Activated CD4-positive, alpha-beta T cell treated with anti-CD3 and anti-CD28 coated beads, Interleukin-2, amount 50 U/mL, for 16 hours (primary cell): ENCODE results near the gene SPAG6.

Source experiments
- DNase-seq: peaks from one replicate; pipeline ENCODE4 v3.0.0-alpha.2; 2020

The SPAG6 gene

GRCh38 chr10:22463255-22463654, 118.0 kb downstream of the SPAG6 start:
- DNase-seq: no peak

GRCh38 chr10:22464966-22465629, 119.8 kb downstream of the SPAG6 start:
- no peak for DNase-seq

GRCh38 chr10:22466763-22467334, 121.6 kb downstream of the SPAG6 start:
- no peak for DNase-seq
